ENCODE results near the gene PROCA1.

Gene PROCA1, protein sequence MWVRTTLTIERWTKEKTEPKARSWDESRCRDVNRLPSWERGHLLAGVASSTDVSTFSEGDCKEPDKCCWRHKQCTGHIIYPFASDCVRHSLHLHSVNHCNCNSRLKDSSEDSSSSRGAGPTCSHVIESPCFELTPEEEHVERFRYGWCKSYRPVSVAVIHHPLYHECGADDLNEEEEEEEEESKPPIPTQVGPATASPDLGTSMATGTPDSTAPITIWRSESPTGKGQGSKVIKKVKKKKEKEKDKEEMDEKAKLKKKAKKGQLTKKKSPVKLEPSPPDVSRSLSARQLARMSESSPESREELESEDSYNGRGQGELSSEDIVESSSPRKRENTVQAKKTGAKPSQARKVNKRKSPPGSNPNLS

GRCh38 chr17:28711723-28712031, at the start of gene PROCA1:
TSS of gene PROCA1 (minus strand) at chr17:28711888. CDS start at chr17:28711660, 228 bp downstream.
- peaks cover 22% of the 10 kb centered on the region for H3K36me3 ChIP-seq (ENCODE audit: control insufficient read depth, insufficient read depth, low read length)
- H3K4me1 ChIP-seq (ENCODE audit: control insufficient read depth, insufficient read depth, low read length): peaks cover 14% of the 10 kb centered on the region
- H3K9ac ChIP-seq (ENCODE audit: low read depth, low read length): peak within 1 kb of the TSS; percentile 70
- H3K9me3 ChIP-seq (ENCODE audit: control insufficient read depth, insufficient read depth, low read length): no peaks in the 10 kb centered on the region
- H3K27me3 ChIP-seq (ENCODE audit: control insufficient read depth, insufficient read depth, low read length): no peaks in the 10 kb centered on the region
- peak within 1 kb of the TSS; percentile 76 for H3K4me3 ChIP-seq (ENCODE audit: low read depth, low read length)

- no peak overlapping the region for H3K9ac ChIP-seq (ENCODE audit: low read depth, low read length)
- peak overlapping the region; percentile 30 for H3K4me3 ChIP-seq (ENCODE audit: low read depth, low read length)
- peaks cover 16% of the 10 kb centered on the region for H3K4me1 ChIP-seq (ENCODE audit: control insufficient read depth, insufficient read depth, low read length)
- H3K27me3 ChIP-seq (ENCODE audit: control insufficient read depth, insufficient read depth, low read length): no peaks in the 10 kb centered on the region
- peaks cover 24% of the 10 kb centered on the region for H3K36me3 ChIP-seq (ENCODE audit: control insufficient read depth, insufficient read depth, low read length)
- no peaks in the 10 kb centered on the region for H3K9me3 ChIP-seq (ENCODE audit: control insufficient read depth, insufficient read depth, low read length)
Observed at GRCh38 chr17:28760601-28761562, 49.2 kb upstream of the PROCA1 start.

- no peak overlapping the region for H3K9ac ChIP-seq (ENCODE audit: low read depth, low read length)
- no peaks in the 10 kb centered on the region for H3K9me3 ChIP-seq (ENCODE audit: control insufficient read depth, insufficient read depth, low read length)
- peaks cover 24% of the 10 kb centered on the region for H3K36me3 ChIP-seq (ENCODE audit: control insufficient read depth, insufficient read depth, low read length)
- no peaks in the 10 kb centered on the region for H3K27me3 ChIP-seq (ENCODE audit: control insufficient read depth, insufficient read depth, low read length)
- peaks cover 16% of the 10 kb centered on the region for H3K4me1 ChIP-seq (ENCODE audit: control insufficient read depth, insufficient read depth, low read length)
- H3K4me3 ChIP-seq (ENCODE audit: low read depth, low read length): no peak overlapping the region
Observed at GRCh38 chr17:28759256-28759865, 47.7 kb upstream of the PROCA1 start.

DNA sequence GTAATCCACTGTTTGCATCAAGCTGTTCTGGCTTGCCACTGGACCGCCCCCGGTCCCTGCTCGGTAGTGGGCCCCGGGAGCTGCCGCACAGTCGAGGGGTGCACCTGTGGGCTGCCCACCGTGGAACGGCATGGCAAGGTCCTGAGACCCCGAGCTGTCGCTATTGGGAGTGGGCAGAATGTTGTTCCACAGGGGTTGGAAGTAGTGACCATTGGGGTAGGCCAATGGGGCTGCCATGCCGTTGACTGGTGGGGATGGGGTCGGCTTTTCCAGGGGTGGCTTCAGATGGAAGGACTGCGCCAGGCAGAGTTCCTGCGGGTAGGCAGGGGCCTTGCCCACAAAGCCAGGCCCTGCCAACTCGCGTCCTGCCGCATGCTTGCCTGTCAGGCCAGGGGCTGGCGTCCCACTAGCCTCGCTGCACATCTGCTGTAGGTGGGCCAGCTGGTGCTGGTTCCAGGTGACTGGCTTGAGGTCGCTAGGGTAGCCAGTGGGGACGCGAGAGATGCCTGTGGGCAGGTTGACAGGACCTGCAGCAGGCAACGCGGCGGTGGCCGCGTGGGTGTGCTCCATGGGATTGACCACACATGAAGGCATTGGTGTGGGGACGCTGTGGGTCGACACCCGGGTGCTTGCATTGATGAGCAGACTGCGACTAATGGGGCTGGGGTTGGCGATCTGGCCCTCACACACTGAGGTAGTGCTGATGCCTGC, 46.9 kb upstream of the PROCA1 start:
- Histone ChIP-seq H3K4me3 (ENCODE audit: low read depth, low read length) (no peak overlapping the region), H3K27me3 (ENCODE audit: control insufficient read depth, insufficient read depth, low read length) (no peaks in the 10 kb centered on the region), H3K9ac (ENCODE audit: low read depth, low read length) (no peak overlapping the region), H3K36me3 (ENCODE audit: control insufficient read depth, insufficient read depth, low read length) (peaks cover 24% of the 10 kb centered on the region), H3K4me1 (ENCODE audit: control insufficient read depth, insufficient read depth, low read length) (peaks cover 16% of the 10 kb centered on the region), H3K9me3 (ENCODE audit: control insufficient read depth, insufficient read depth, low read length) (no peaks in the 10 kb centered on the region)

DNA sequence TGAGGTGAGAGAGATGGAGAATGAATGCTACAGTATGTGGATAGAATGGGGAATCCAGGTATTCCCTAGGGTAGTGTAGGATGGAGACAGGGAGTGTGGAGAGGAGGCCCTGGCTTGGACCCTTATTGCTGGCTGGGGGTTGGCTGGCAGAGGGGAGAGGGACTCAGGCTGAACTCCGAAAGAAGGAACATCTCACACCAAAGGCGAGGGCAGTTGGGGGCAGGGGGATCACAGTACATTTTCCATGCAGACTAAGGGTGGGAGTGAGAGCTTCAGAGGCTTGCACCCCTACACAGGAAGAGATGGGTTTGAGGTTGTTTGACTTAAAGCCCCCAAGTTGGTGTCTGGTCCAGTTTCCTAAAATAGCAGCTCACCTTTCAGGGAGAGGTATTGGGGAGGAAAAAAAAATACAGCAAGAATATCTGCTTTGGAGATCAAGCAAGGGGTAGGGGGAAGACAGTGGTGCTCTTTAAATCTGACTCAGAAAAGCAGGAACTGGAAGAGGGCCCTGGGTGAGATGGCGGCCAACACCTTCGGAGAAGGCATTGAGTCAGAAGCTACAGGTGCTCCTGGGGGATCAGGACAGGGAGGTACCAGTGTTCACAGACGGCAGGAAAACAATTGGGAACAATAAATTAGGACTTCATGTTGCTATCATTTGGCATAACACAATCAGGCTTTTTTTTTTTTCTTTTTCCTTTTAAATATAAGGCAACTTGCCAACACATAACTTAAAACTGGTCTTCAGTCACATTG, 44.5 kb upstream of the PROCA1 start:
- Histone ChIP-seq H3K36me3 (ENCODE audit: control insufficient read depth, insufficient read depth, low read length) (peaks cover 24% of the 10 kb centered on the region), H3K9me3 (ENCODE audit: control insufficient read depth, insufficient read depth, low read length) (no peaks in the 10 kb centered on the region), H3K9ac (ENCODE audit: low read depth, low read length) (no peak overlapping the region), H3K27me3 (ENCODE audit: control insufficient read depth, insufficient read depth, low read length) (no peaks in the 10 kb centered on the region), H3K4me3 (ENCODE audit: low read depth, low read length) (no peak overlapping the region), H3K4me1 (ENCODE audit: control insufficient read depth, insufficient read depth, low read length) (peaks cover 8% of the 10 kb centered on the region)

GRCh38 chr17:28755486-28755885, 43.8 kb upstream of the PROCA1 start:
- no peak overlapping the region for H3K9ac ChIP-seq (ENCODE audit: low read depth, low read length)
- H3K4me3 ChIP-seq (ENCODE audit: low read depth, low read length): no peak overlapping the region
- peaks cover 26% of the 10 kb centered on the region for H3K36me3 ChIP-seq (ENCODE audit: control insufficient read depth, insufficient read depth, low read length)
- H3K9me3 ChIP-seq (ENCODE audit: control insufficient read depth, insufficient read depth, low read length): no peaks in the 10 kb centered on the region
- peaks cover under 1% of the 10 kb centered on the region for H3K4me1 ChIP-seq (ENCODE audit: control insufficient read depth, insufficient read depth, low read length)
- H3K27me3 ChIP-seq (ENCODE audit: control insufficient read depth, insufficient read depth, low read length): no peaks in the 10 kb centered on the region

GRCh38 chr17:28751600-28752366, 40.1 kb upstream of the PROCA1 start:
- Histone ChIP-seq H3K9ac (ENCODE audit: low read depth, low read length) (no peak overlapping the region), H3K9me3 (ENCODE audit: control insufficient read depth, insufficient read depth, low read length) (no peaks in the 10 kb centered on the region), H3K36me3 (ENCODE audit: control insufficient read depth, insufficient read depth, low read length) (peaks cover 29% of the 10 kb centered on the region), H3K27me3 (ENCODE audit: control insufficient read depth, insufficient read depth, low read length) (no peaks in the 10 kb centered on the region), H3K4me3 (ENCODE audit: low read depth, low read length) (no peak overlapping the region), H3K4me1 (ENCODE audit: control insufficient read depth, insufficient read depth, low read length) (peaks cover 6% of the 10 kb centered on the region)

DNA sequence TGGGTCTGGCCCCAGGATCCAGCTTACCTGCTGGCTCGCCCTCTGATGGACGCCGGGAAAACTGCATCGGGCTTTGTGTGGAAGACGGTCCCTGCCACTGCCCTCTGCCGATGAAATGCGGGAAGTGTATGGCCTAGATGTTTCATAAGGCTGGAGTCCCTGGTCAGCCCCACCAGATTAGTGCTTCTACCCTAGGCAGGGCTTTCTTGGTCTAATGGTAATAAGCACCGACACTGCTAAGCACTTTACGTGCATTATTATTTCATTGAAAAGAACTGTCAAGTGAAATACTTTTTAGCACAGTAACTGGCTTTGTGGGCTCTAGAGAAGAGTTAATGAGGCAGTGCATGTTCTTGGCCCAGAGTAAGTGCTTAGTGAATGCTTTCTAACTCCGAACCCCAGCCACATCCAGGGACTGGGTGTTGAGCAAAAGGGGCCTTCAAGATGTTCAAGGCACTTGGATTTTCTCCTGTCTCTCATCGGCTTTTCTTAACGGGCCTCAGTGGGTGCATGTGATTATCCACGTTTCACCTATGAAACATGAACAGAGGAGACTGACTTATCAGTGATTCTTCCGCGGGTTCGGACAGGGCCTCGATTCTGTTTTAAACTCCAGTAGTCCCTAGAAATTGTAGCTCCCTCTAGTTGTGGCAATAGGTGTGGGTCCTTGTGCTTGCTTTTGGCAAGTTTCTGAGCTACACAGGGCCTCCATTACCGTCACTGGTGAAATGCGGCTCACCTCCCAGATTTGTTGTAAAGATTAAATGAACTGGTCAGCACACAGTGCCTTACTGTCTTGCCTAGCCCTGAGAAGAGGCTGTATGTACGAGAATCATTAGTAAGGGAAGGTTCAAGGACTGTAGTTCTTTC, 38.7 kb upstream of the PROCA1 start:
- no peak overlapping the region for H3K4me3 ChIP-seq (ENCODE audit: low read depth, low read length)
- H3K27me3 ChIP-seq (ENCODE audit: control insufficient read depth, insufficient read depth, low read length): no peaks in the 10 kb centered on the region
- peaks cover 16% of the 10 kb centered on the region for H3K4me1 ChIP-seq (ENCODE audit: control insufficient read depth, insufficient read depth, low read length)
- H3K9ac ChIP-seq (ENCODE audit: low read depth, low read length): no peak overlapping the region
- H3K36me3 ChIP-seq (ENCODE audit: control insufficient read depth, insufficient read depth, low read length): peaks cover 29% of the 10 kb centered on the region
- H3K9me3 ChIP-seq (ENCODE audit: control insufficient read depth, insufficient read depth, low read length): no peaks in the 10 kb centered on the region

GRCh38 chr17:28749516-28750177, 38.0 kb upstream of the PROCA1 start:
- H3K9me3 ChIP-seq (ENCODE audit: control insufficient read depth, insufficient read depth, low read length): no peaks in the 10 kb centered on the region
- H3K9ac ChIP-seq (ENCODE audit: low read depth, low read length): no peak overlapping the region
- no peak overlapping the region for H3K4me3 ChIP-seq (ENCODE audit: low read depth, low read length)
- H3K27me3 ChIP-seq (ENCODE audit: control insufficient read depth, insufficient read depth, low read length): no peaks in the 10 kb centered on the region
- peaks cover 16% of the 10 kb centered on the region for H3K4me1 ChIP-seq (ENCODE audit: control insufficient read depth, insufficient read depth, low read length)
- H3K36me3 ChIP-seq (ENCODE audit: control insufficient read depth, insufficient read depth, low read length): peaks cover 29% of the 10 kb centered on the region

Data from iPS-15b (cell line).